Lower lobe of right lung (tissue), 2 donors: ENCODE results near the gene ANO2. TPM values are rescaled to one million over a fixed set of nuclear protein-coding genes. Genes with fewer than 3 reads are reported as not detected.

Experiments used
- ATAC-seq, 2 donors: fragments of 200-7000 bp; cut with Tn5 transposase; one replicate each; pipeline ENCODE4 v1.9.1; 2020 to 2022; ENCODE audit warnings: mild to moderate bottlenecking in 2 of 2, moderate library complexity in 2 of 2
- DNase-seq: peaks from one replicate; pipeline ENCODE4 v3.0.0-alpha.2; 2020
- H3K27ac ChIP-seq: fragments of 200-600 bp; one replicate; pipeline ENCODE4 v1.8.0; 2022
- H3K27me3 ChIP-seq: fragments of 200-600 bp; one replicate; pipeline ENCODE4 v1.8.0; 2022; ENCODE audit warnings: low read depth
- H3K36me3 ChIP-seq: fragments of 200-600 bp; one replicate; pipeline ENCODE4 v1.8.0; 2022; ENCODE audit warnings: mild to moderate bottlenecking
- H3K4me1 ChIP-seq: fragments of 200-600 bp; one replicate; pipeline ENCODE4 v1.8.0; 2022
- H3K4me3 ChIP-seq: fragments of 200-600 bp; one replicate; pipeline ENCODE4 v1.8.0; 2022; ENCODE audit warnings: mild to moderate bottlenecking
- H3K9me3 ChIP-seq: fragments of 200-600 bp; one replicate; pipeline ENCODE4 v1.8.0; 2022
- CTCF ChIP-seq: fragments of 200-600 bp; IDR thresholded peaks from one replicate; pipeline ENCODE4 v1.8.0; 2022; ENCODE audit warnings: antibody characterized with exemption, mild to moderate bottlenecking
- intact Hi-C: fragments of 100-400 bp; cut with DNase I; formaldehyde crosslinking; loops from one replicate; pipeline ENCODE4 v1.11.0; 2022
- total RNA-seq: library from RNA; stranded (reverse); fragmentation: NEBNext Ultra II Directional; extraction: Animal tissue kit (Norgen Biotek cat#: 25700); gene quantifications from one replicate; pipeline ENCODE4 v1.2.1, GENCODE V29; 2021
- donor health status: DM: no; HTN: yes; CAD: no; lungs with severe emphysema.

Gene ANO2
- total RNA-seq, 1 donor from 2014 or later = 22.2 TPM

GRCh38 chr12:5923043-5923605 lies 21.9 kb downstream of the ANO2 start:
- no peak for TF ChIP-seq CTCF
- Histone ChIP-seq H3K36me3 (no peaks in the 10 kb centered on the region), H3K27ac (no peak overlapping the region), H3K27me3 (no peaks in the 10 kb centered on the region), H3K4me1 (no peaks in the 10 kb centered on the region), H3K9me3 (no peaks in the 10 kb centered on the region), H3K4me3 (no peak overlapping the region)
- ATAC-seq = no peak
- DNase-seq = no peak
- intact Hi-C loops = no loop called here

- intact Hi-C loops = no loop called here
- no peak for ATAC-seq
- no peaks in the 10 kb centered on the region for H3K9me3 ChIP-seq
- no peak overlapping the region for H3K4me3 ChIP-seq
- no peaks in the 10 kb centered on the region for H3K36me3 ChIP-seq
- no peaks in the 10 kb centered on the region for H3K27me3 ChIP-seq
- H3K4me1 ChIP-seq = no peaks in the 10 kb centered on the region
- no peak overlapping the region for H3K27ac ChIP-seq
- no peak for TF ChIP-seq CTCF
- DNase-seq = no peak
Observed at GRCh38 chr12:5921966-5922899, 22.8 kb downstream of the ANO2 start.

GRCh38 chr12:5921027-5921909 lies 23.8 kb downstream of the ANO2 start:
- Histone ChIP-seq H3K27me3 (no peaks in the 10 kb centered on the region), H3K27ac (no peak overlapping the region), H3K4me1 (no peaks in the 10 kb centered on the region), H3K9me3 (no peaks in the 10 kb centered on the region), H3K4me3 (no peak overlapping the region), H3K36me3 (no peaks in the 10 kb centered on the region)
- no peak for DNase-seq
- intact Hi-C loops = no loop called here
- no peak for ATAC-seq
- no peak for TF ChIP-seq CTCF

- DNase-seq = no peak
- no peak overlapping the region for H3K4me3 ChIP-seq
- intact Hi-C loops = no loop called here
- TF ChIP-seq CTCF = no peak
- H3K27me3 ChIP-seq = no peaks in the 10 kb centered on the region
- H3K36me3 ChIP-seq = peaks cover 9% of the 10 kb centered on the region
- H3K4me1 ChIP-seq = no peaks in the 10 kb centered on the region
- H3K27ac ChIP-seq = no peak overlapping the region
- no peak for ATAC-seq
- no peaks in the 10 kb centered on the region for H3K9me3 ChIP-seq
Observed at GRCh38 chr12:5916785-5917290, 28.2 kb downstream of the ANO2 start.

GRCh38 chr12:5915511-5915910 lies 29.5 kb downstream of the ANO2 start:
- ATAC-seq = no peak
- no peaks in the 10 kb centered on the region for H3K9me3 ChIP-seq

More at GRCh38 chr12:5915511-5915910, 29.5 kb downstream of the ANO2 start:
- no peak for TF ChIP-seq CTCF
- Histone ChIP-seq H3K27ac (no peak overlapping the region), H3K36me3 (peaks cover 9% of the 10 kb centered on the region), H3K4me3 (no peak overlapping the region), H3K4me1 (no peaks in the 10 kb centered on the region), H3K27me3 (no peaks in the 10 kb centered on the region)
- DNase-seq = no peak
- intact Hi-C loops = no loop called here
